HG02798 (cell line): ENCODE data around the gene PKD2L2.
"Not testable (repeated sequence)": the region's sequence is repeated elsewhere in the genome, so short reads cannot be mapped to it uniquely, and the experiment has no call there.

ENCODE experiments used
- ATAC-seq: cut with Tn5 transposase; IDR thresholded peaks from one replicate; pipeline ENCODE4 v1.9.1; 2021; ENCODE audit warnings: mild to moderate bottlenecking; ENCODE audit not compliant: unreplicated experiment, poor library complexity

PKD2L2 gene

DNA sequence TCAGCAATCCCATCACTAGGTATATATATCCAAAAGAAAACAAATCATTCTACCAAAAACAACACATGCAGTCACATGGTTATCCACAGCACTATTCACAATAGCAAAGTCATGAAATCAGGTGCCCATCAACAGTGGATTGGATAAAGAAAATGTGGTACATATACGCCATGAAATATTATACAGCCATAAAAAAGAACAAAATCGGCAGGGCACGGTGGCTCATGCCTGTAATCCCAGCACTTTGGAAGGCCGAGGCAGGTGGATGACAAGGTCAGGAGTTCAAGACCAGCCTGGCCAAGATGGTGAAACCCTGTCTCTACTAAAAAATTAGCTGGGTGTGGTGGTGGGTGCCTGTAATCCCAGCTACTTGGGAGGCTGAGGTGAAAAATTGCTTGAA lies 55.0 kb downstream of the PKD2L2 start:
- ATAC-seq, result not testable (repeated sequence)

DNA sequence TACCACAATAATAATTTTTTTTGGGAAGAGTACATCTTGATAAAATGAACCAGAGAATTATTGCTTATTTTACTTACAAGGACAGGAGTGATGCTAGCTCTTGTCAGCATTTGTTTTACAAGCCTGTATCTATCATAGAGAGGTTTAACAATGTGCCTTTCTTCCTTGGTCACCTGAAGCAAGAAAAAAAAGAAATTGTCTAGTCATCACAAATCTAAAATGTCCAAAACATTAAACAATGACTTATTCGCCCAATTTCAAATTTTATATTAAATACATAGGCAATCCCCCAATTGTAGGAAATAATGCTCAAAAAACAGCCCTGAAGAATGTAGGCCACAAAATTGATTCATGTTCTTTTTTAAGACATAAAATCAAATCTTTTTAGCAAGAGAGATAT lies 56.6 kb downstream of the PKD2L2 start:
- ATAC-seq, result no peak

DNA sequence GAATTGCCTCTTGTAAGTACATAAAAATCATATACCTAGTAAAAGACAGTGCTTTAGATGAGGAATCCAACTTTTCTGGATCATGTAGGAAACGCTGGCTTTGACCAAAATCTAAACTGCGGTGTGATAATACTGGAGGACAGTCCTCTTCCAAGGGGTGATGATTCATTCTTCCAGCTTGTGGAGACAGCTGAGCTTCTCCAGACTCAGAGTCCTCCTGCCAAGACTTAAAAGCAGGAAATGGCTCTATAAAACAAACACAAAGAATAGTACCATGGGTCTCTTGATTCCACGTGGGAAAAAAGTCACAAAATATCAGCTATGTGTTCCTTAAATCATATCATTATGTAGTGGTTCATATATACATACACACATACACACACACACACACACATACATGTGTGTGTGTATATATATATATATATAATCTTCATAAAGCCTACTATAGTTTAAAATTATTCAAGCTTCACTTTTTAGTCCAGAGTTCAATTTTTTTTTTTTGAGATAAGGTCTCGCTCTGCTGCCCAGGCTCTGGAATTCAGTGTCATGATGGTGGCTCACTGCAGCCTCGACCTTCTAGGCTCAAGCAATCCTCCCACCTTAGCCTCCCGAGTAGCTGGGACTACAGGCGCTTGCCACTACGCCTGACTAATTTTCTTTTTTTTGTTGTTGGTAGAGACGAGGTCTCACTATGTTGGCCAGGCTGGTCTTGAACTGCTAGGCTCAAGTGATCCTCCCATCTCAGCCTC lies 65.0 kb downstream of the PKD2L2 start:
- no peak for ATAC-seq

DNA sequence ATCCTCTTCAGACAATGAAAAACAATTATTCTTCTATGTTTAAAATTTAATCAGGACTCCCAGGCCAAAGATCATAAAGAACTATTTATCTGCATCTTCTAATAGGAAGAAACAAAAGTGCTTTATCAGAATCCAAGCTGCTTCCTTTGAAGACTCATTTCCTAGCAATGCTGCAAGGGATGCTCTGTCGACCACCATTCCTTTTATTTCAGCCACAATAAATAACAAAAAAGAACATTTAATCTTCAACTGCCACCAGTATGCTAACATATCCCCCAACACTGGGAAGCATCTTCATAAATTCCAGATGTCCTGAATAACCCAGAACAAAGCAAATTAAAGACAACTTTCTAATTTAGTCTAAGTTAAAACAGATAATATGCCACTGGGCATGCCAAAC lies 68.7 kb downstream of the PKD2L2 start:
- ATAC-seq, result no peak

DNA sequence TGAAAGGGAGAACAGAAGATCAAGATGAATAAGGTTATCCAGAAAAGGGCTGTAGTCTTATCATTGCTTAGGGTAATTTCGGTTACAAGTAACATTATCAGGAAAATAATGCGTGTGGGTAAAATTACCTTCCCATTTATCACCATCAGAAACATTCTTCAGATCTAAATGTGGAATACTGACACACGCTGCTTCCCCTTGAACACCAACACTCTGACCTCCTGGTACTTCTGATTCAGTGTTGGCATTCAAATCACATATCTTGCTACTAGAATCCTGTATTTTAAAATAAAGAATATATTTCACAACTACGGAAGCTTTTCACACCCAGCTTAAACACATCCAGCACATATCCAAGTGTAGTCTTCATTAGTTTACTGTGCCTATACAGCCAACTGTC lies 70.2 kb downstream of the PKD2L2 start:
- ATAC-seq, result no peak

DNA sequence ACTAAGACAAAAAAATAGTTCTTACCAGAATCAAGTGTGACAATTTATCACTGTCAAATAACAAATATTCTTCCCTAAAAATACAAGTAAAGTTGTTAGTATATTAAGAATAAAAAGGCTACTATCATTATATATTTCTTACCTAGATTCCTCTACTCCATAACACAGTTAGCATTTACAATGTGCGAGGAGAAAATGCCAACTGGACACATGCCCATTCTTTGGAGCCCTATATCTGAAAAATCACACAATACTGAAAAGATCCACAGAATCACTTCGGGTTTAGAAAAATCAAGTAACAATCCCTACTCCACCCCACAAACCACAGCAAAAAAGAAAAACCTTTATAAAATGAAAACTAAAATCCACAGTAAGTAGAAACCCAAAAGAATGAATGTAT lies 70.9 kb downstream of the PKD2L2 start:
- ATAC-seq, result no peak

DNA sequence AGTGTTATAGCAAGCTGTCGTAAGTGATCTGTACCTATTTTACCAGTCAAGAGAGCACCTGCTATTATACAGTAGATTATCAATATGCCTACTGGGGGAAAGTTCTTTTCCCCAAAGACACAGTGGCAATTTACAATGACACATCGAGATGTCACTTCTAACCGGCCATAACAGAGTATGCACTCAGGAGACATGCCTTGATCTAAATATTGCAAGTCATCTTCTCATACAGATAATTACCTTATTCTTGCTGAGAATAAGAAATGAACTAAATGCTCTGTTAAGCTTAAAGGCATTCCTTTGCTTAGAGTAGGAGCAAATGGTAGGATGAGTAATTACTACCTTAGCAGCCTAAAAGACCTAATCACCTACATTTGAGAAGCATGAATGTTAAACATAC lies 71.6 kb downstream of the PKD2L2 start:
- ATAC-seq, result no peak

DNA sequence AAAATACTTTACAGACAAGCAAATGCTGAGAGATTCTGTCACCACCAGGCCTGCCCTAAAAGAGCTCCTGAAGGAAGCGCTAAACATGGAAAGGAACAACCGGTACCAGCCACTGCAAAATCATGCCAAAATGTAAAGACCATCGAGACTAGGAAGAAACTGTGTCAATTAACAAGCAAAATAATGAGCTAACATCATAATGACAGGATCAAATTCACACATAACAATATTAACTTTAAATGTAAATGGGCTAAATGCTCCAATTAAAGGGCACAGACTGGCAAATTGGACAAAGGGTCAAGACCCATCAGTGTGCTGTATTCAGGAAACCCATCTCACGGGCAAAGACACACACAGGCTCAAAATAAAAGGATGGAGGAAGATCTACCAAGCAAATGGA lies 81.1 kb downstream of the PKD2L2 start:
- ATAC-seq, result not testable (repeated sequence)

DNA sequence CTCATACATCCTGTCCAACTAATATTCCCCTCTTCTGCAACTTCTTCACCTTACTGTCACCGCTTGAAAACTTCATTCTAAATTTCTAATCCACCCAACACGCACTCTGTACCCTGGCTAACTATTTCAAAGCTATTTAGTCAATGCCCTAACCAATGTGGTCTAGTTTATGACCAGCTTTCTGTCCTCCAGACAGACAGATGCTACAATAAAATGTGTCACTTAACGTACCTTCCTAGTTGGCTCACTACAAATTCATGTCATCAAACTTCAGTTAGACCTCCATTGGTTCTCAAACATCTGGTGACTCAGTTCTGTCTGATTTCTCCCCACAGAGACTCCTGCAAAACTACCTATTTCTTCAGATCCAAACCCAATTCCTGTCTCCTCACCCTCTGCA lies 86.0 kb downstream of the PKD2L2 start:
- no peak for ATAC-seq

DNA sequence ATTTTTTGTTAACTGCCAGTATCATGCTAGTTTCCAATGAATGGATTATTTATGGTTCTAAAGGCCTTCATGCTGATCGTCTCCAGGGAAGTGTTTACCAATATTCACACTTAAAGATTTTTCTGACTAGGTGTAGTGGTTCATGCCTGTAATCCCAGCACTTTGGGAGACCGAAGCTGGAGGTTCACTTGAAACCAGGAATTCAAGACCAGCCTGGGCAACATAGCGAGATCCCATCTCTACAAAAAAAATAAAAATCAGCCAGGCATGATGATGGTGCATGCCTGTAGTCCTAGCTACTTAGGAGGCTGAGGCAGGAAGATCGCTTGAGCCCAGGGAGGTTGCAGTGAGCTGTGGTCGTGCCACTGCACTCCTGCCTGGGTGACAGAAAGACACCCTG lies 100.2 kb downstream of the PKD2L2 start:
- no peak for ATAC-seq
